ENCODE measurements around the gene CEMIP.
A peak's percentile ranks its signal among the peaks of the same experiment; 100 is the strongest.

CEMIP gene

GRCh38 chr15:80986487-80986886 lies 207.3 kb downstream of the CEMIP start:
- Histone ChIP-seq H3K27ac (ENCODE audit: extremely low read depth, low read depth, low read length) (no peak overlapping the region), H3K36me3 (ENCODE audit: control insufficient read depth in 2 of 2, insufficient read depth in 1 of 2, low read length in 2 of 2) (peaks cover 4 to 10% of the 10 kb centered on the region in 2 experiments; a peak in 2 of 3 replicates), H3K4me1 (ENCODE audit: control insufficient read depth, insufficient read depth, low read length) (peaks cover 13% of the 10 kb centered on the region), H3K4me3 (ENCODE audit: low read depth, low read length) (no peak overlapping the region), H3K9me3 (ENCODE audit: control insufficient read depth, insufficient read depth, low read depth, low read length) (no peaks in the 10 kb centered on the region)
- POLR2A ChIA-PET = interaction anchor here (0.7 kb wide), 1 partner anchor 9 kb away, joined by 3 read pairs; no protein-coding TSS in a partner anchor
- CTCF ChIA-PET = interaction anchor here (1.1 to 3.1 kb wide), 4 partner anchors 9 to 280 kb away, joined by 4 to 18 read pairs (median 12); no protein-coding TSS in a partner anchor
- TF ChIP-seq, protein P1, sequence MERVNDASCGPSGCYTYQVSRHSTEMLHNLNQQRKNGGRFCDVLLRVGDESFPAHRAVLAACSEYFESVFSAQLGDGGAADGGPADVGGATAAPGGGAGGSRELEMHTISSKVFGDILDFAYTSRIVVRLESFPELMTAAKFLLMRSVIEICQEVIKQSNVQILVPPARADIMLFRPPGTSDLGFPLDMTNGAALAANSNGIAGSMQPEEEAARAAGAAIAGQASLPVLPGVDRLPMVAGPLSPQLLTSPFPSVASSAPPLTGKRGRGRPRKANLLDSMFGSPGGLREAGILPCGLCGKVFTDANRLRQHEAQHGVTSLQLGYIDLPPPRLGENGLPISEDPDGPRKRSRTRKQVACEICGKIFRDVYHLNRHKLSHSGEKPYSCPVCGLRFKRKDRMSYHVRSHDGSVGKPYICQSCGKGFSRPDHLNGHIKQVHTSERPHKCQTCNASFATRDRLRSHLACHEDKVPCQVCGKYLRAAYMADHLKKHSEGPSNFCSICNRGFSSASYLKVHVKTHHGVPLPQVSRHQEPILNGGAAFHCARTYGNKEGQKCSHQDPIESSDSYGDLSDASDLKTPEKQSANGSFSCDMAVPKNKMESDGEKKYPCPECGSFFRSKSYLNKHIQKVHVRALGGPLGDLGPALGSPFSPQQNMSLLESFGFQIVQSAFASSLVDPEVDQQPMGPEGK (tag by site-specific recombination; IDR thresholded peaks at IDR 0.05) = no peak
- TF ChIP-seq ZEB2 (tag by site-specific recombination; IDR thresholded peaks at IDR 0.05) (no peak), ZNF664 (tag by site-specific recombination; IDR thresholded peaks at IDR 0.05) (no peak), ZFP37 (tag by site-specific recombination; IDR thresholded peaks at IDR 0.05) (no peak), ZNF335 (tag by site-specific recombination; conservative IDR thresholded peaks at IDR 0.05) (no peak), KLF7 (tag by site-specific recombination; IDR thresholded peaks at IDR 0.05; ENCODE audit: borderline replicate concordance) (no peak), KLF17 (tag by site-specific recombination; IDR thresholded peaks at IDR 0.05) (no peak)
- TF ChIP-seq, protein P2, sequence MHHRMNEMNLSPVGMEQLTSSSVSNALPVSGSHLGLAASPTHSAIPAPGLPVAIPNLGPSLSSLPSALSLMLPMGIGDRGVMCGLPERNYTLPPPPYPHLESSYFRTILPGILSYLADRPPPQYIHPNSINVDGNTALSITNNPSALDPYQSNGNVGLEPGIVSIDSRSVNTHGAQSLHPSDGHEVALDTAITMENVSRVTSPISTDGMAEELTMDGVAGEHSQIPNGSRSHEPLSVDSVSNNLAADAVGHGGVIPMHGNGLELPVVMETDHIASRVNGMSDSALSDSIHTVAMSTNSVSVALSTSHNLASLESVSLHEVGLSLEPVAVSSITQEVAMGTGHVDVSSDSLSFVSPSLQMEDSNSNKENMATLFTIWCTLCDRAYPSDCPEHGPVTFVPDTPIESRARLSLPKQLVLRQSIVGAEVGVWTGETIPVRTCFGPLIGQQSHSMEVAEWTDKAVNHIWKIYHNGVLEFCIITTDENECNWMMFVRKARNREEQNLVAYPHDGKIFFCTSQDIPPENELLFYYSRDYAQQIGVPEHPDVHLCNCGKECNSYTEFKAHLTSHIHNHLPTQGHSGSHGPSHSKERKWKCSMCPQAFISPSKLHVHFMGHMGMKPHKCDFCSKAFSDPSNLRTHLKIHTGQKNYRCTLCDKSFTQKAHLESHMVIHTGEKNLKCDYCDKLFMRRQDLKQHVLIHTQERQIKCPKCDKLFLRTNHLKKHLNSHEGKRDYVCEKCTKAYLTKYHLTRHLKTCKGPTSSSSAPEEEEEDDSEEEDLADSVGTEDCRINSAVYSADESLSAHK (tag by site-specific recombination; IDR thresholded peaks at IDR 0.05) = no peak

DNA sequence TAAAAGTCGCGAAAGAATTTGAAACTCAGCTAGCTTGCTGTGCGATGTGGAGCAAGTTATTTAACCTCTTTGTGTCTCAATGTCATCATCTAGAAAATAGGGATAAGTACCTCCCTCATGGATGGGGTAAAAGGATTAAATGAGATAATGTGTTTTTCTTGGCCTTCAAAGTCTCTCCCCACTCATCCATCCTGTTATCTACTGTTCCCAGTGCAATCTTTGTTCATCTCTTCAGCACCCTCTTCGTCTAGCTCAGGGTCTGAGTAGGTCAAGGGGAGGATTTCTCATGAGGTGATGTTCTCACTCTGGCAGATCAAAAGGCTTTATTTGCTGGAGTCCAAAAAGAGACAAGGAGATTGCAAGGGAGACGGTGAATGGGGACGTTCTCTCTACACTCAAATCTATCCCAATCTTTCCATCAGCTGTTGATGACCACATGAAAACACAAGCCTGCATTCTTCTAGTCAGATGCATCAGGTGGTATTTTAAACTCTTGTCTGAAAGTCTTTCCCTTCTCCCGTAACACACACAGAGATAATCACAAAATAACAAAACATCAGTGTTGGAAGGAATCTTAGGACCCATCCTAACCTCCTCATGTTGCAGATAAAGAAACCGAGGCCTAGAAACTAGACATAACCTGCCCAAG lies 209.1 kb downstream of the CEMIP start:
- H3K27ac ChIP-seq (ENCODE audit: extremely low read depth, low read depth, low read length) = no peak overlapping the region
- peak overlapping the region; percentile 95 for H3K4me3 ChIP-seq (ENCODE audit: low read depth, low read length)
- peaks cover 0 to 4% of the 10 kb centered on the region in 2 experiments; a peak in 1 of 3 replicates for H3K36me3 ChIP-seq (ENCODE audit: control insufficient read depth in 2 of 2, insufficient read depth in 1 of 2, low read length in 2 of 2)
- H3K4me1 ChIP-seq (ENCODE audit: control insufficient read depth, insufficient read depth, low read length) = peaks cover 13% of the 10 kb centered on the region
- ChIA-PET POLR2A (interaction anchor here (1.6 to 2.0 kb wide), 2 partner anchors 12 to 13 kb away, joined by 4 to 6 read pairs; partner anchors contain the start of gene TLNRD1), CTCF (interaction anchor here (0.8 to 3.1 kb wide), 3 partner anchors 11 to 278 kb away, joined by 3 to 17 read pairs (median 13); partner anchors contain the start of gene CEMIP)
- TF ChIP-seq ZBTB17 (tag by site-specific recombination; IDR thresholded peaks at IDR 0.05) (peak; percentile 44; the same call in 1 of the 2 replicates), ZNF138 (tag by site-specific recombination; IDR thresholded peaks at IDR 0.05; ENCODE audit: borderline replicate concordance) (no peak), ZNF366 (tag by site-specific recombination; conservative IDR thresholded peaks at IDR 0.05) (0 out of 2 replicates have a peak, but pooled peaks have one; percentile 29), ZNF664 (tag by site-specific recombination; IDR thresholded peaks at IDR 0.05) (peak; percentile 91), ZNF155 (tag by site-specific recombination; IDR thresholded peaks at IDR 0.05) (no peak), GLIS2 (tag by site-specific recombination; IDR thresholded peaks at IDR 0.05) (no peak), SCRT2 (tag by site-specific recombination; IDR thresholded peaks at IDR 0.05) (peak; percentile 92), ZNF514 (tag by site-specific recombination; IDR thresholded peaks at IDR 0.05) (no peak), ZNF354C (tag by site-specific recombination; IDR thresholded peaks at IDR 0.05; ENCODE audit: borderline replicate concordance, low read depth) (no peak), ZXDB (tag by site-specific recombination; IDR thresholded peaks at IDR 0.05) (0 out of 2 replicates have a peak, but pooled peaks have one; percentile 30), FEZF1 (tag by site-specific recombination; IDR thresholded peaks at IDR 0.05) (no peak)
- TF ChIP-seq, protein P3, sequence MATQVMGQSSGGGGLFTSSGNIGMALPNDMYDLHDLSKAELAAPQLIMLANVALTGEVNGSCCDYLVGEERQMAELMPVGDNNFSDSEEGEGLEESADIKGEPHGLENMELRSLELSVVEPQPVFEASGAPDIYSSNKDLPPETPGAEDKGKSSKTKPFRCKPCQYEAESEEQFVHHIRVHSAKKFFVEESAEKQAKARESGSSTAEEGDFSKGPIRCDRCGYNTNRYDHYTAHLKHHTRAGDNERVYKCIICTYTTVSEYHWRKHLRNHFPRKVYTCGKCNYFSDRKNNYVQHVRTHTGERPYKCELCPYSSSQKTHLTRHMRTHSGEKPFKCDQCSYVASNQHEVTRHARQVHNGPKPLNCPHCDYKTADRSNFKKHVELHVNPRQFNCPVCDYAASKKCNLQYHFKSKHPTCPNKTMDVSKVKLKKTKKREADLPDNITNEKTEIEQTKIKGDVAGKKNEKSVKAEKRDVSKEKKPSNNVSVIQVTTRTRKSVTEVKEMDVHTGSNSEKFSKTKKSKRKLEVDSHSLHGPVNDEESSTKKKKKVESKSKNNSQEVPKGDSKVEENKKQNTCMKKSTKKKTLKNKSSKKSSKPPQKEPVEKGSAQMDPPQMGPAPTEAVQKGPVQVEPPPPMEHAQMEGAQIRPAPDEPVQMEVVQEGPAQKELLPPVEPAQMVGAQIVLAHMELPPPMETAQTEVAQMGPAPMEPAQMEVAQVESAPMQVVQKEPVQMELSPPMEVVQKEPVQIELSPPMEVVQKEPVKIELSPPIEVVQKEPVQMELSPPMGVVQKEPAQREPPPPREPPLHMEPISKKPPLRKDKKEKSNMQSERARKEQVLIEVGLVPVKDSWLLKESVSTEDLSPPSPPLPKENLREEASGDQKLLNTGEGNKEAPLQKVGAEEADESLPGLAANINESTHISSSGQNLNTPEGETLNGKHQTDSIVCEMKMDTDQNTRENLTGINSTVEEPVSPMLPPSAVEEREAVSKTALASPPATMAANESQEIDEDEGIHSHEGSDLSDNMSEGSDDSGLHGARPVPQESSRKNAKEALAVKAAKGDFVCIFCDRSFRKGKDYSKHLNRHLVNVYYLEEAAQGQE (tag by site-specific recombination; IDR thresholded peaks at IDR 0.05) = no peak
- TF ChIP-seq, protein P2 (tag by site-specific recombination; IDR thresholded peaks at IDR 0.05) = no peak
- H3K9me3 ChIP-seq (ENCODE audit: control insufficient read depth, insufficient read depth, low read depth, low read length) = no peaks in the 10 kb centered on the region

Measured in HEK293 (cell line).